Islet precursor cell (in vitro differentiated cells): ENCODE data around the gene PRR12.

Experiments
- DNase-seq: peaks from one replicate; pipeline ENCODE4 v3.0.0-alpha.2; 2018

The PRR12 gene

GRCh38 chr19:49590971-49591730, at the start of gene PRR12:
Gene PRR12 (plus strand): TSS chr19:49591182. CDS start chr19:49591655, 473 bp downstream.
- peak; percentile 88 for DNase-seq

GRCh38 chr19:49541914-49542313, 49.1 kb upstream of the PRR12 start:
- no peak for DNase-seq

- no peak for DNase-seq
These were observed 48.5 kb upstream of the PRR12 start for GRCh38 chr19:49542446-49542845.

- no peak for DNase-seq
These were observed 48.0 kb upstream of the PRR12 start for GRCh38 chr19:49543032-49543431.

GRCh38 chr19:49544154-49544553, 46.8 kb upstream of the PRR12 start:
- no peak for DNase-seq

- DNase-seq: peak; percentile 90
These were observed 44.0 kb upstream of the PRR12 start for GRCh38 chr19:49546825-49547565.

GRCh38 chr19:49549045-49549444, 41.9 kb upstream of the PRR12 start:
- DNase-seq: no peak

GRCh38 chr19:49551531-49551930, 39.5 kb upstream of the PRR12 start:
- DNase-seq: no peak

GRCh38 chr19:49552749-49553148, 38.2 kb upstream of the PRR12 start:
- no peak for DNase-seq

- no peak for DNase-seq
These were observed 37.3 kb upstream of the PRR12 start for GRCh38 chr19:49553451-49554271.

GRCh38 chr19:49554701-49555181, 36.2 kb upstream of the PRR12 start:
- DNase-seq: no peak

- DNase-seq: peak; percentile 95
These were observed 35.2 kb upstream of the PRR12 start for GRCh38 chr19:49555600-49556411.

- DNase-seq: peak; percentile 82
These were observed 34.3 kb upstream of the PRR12 start for GRCh38 chr19:49556412-49557398.

GRCh38 chr19:49557641-49558325, 33.2 kb upstream of the PRR12 start:
- no peak for DNase-seq

- no peak for DNase-seq
These were observed 32.4 kb upstream of the PRR12 start for GRCh38 chr19:49558591-49558990.

GRCh38 chr19:49559443-49559842, 31.5 kb upstream of the PRR12 start:
- no peak for DNase-seq

GRCh38 chr19:49559928-49560327, 31.1 kb upstream of the PRR12 start:
- no peak for DNase-seq

GRCh38 chr19:49560358-49560900, 30.6 kb upstream of the PRR12 start:
- DNase-seq: no peak

- no peak for DNase-seq
These were observed 26.4 kb upstream of the PRR12 start for GRCh38 chr19:49564616-49565045.

- no peak for DNase-seq
These were observed 25.7 kb upstream of the PRR12 start for GRCh38 chr19:49565261-49565660.
